K562 (cell line): ENCODE results near the gene NEUROG1. TPM values are rescaled to one million over a fixed set of nuclear protein-coding genes. Genes with fewer than 3 reads are reported as not detected.
A peak's percentile ranks its signal among the peaks of the same experiment; 100 is the strongest.

ENCODE experiments used
- ATAC-seq: fragments of 200-7000 bp; cut with Tn5 transposase; 3 replicates; pipeline ENCODE4 v1.9.1; 2020; ENCODE audit warnings: moderate library complexity
- BruUV-seq: library from RNA; stranded (reverse); fragments of 400-500 nt; replicated peaks from 2 replicates; lab custom pipeline; 2021; lab: Mats Ljungman, UMichigan
- CTCF ChIA-PET: fragments of 300-600 bp; formaldehyde crosslinking; extraction: SDS; loops from one replicate; lab custom pipeline; 2021; ENCODE audit warnings: low intra/inter-chr PET ratio; lab: Yijun Ruan, JAX
- POLR2A ChIA-PET: fragments of 300-600, 350-650 bp; sonication (Branson Sonifier 250); formaldehyde crosslinking; extraction: SDS; loops from one replicate; lab custom pipeline; 2021; ENCODE audit warnings: antibody characterized with exemption, inconsistent platforms; lab: Yijun Ruan, JAX
- DNase-seq, 4 experiments: peaks; one replicate each; pipeline versions ENCODE4 v3.0.0 to v3.0.0-alpha.2; 2011 to 2018; ENCODE audit warnings: low spot score in 3 of 4, mixed read lengths in 3 of 4; ENCODE audit errors: extremely low read depth in 1 of 4
- FAIRE-seq: peaks from 2 replicates; lab custom pipeline; 2011; peaks lifted over from hg19 to GRCh38; lab: Jason Lieb, UNC
- H2AFZ ChIP-seq: 2 replicates; pipeline ENCODE4 v1.6.0; 2011; ENCODE audit warnings: low read depth, low read length, control low read depth, inconsistent platforms
- H3K27ac ChIP-seq: fragments of 200-600 bp; 3 replicates; pipeline ENCODE4 v1.8.0; 2011; ENCODE audit warnings: low read depth, mild to moderate bottlenecking, control low read depth, inconsistent platforms, low read length, moderate library complexity, mixed read lengths; ENCODE audit errors: extremely low read depth
- H3K27me3 ChIP-seq, 2 experiments: fragments of 300-600 bp in 1 of 2; 2 replicates in 1 of 2; 3 replicates in 1 of 2; pipeline versions ENCODE4 v1.6.0 to v1.8.0; 2011; ENCODE audit warnings: inconsistent platforms in 2 of 2, low read length in 2 of 2, mild to moderate bottlenecking in 1 of 2, mixed read lengths in 1 of 2, moderate library complexity in 1 of 2; ENCODE audit not compliant: control insufficient read depth in 2 of 2, insufficient read depth in 2 of 2
- H3K36me3 ChIP-seq: fragments of 300-600 bp; 3 replicates; pipeline ENCODE4 v1.8.0; 2011; ENCODE audit warnings: mild to moderate bottlenecking, low read length, inconsistent platforms; ENCODE audit not compliant: control insufficient read depth, insufficient read depth
- H3K4me1 ChIP-seq, 2 experiments: fragments of 200-600 bp in 1 of 2; replicated peaks in 1 of 2; 2 replicates in 1 of 2; 3 replicates in 1 of 2; pipeline versions ENCODE4 v1.5.1 to v1.8.0; 2011; ENCODE audit warnings: inconsistent platforms in 2 of 2, low read length in 2 of 2, mild to moderate bottlenecking in 1 of 2, mixed read lengths in 1 of 2, moderate library complexity in 1 of 2; ENCODE audit not compliant: control insufficient read depth in 2 of 2, insufficient read depth in 2 of 2
- H3K4me2 ChIP-seq: 2 replicates; pipeline ENCODE4 v1.6.1; 2011; ENCODE audit warnings: low read length, control low read depth, inconsistent platforms, mixed read lengths; ENCODE audit not compliant: insufficient read depth
- H3K4me3 ChIP-seq: fragments of 200-600 bp; sonication (generic), shearing (Covaris generic); 2 replicates; pipeline ENCODE4 v1.5.1; 2016; ENCODE audit warnings: control low read depth, inconsistent platforms
- H3K79me2 ChIP-seq: fragments of 200-600 bp; 3 replicates; pipeline ENCODE4 v1.8.0; 2011; ENCODE audit warnings: low read length, inconsistent platforms; ENCODE audit not compliant: control insufficient read depth, insufficient read depth
- H3K9ac ChIP-seq, 2 experiments: 2 replicates each; pipeline versions ENCODE4 v1.6.0 to v1.6.1; 2011; ENCODE audit warnings: low read depth in 2 of 2, low read length in 2 of 2, control low read depth in 1 of 2, inconsistent platforms in 1 of 2, mild to moderate bottlenecking in 1 of 2, mixed read lengths in 1 of 2; ENCODE audit not compliant: insufficient read depth in 1 of 2
- H3K9me1 ChIP-seq: one replicate; pipeline ENCODE4 v1.6.0; 2011; ENCODE audit warnings: inconsistent platforms, mild to moderate bottlenecking, low read length, moderate library complexity; ENCODE audit not compliant: control insufficient read depth, insufficient read depth
- H3K9me3 ChIP-seq: replicated peaks from 2 replicates; pipeline ENCODE4 v1.5.1; 2011; ENCODE audit warnings: low read depth, low read length, inconsistent platforms; ENCODE audit not compliant: control insufficient read depth, insufficient read depth
- H4K20me1 ChIP-seq: replicated peaks from 2 replicates; pipeline ENCODE4 v1.6.1; 2011; ENCODE audit warnings: low read length, inconsistent platforms, mixed read lengths; ENCODE audit not compliant: control insufficient read depth, insufficient read depth
- HDGF ChIP-seq: fragments of 450-650 bp; IDR thresholded peaks from 2 replicates; pipeline ENCODE4 v1.6.1; 2016
- KDM2B ChIP-seq: fragments of 250-450 bp; sonication (Bioruptor Pico); IDR thresholded peaks from 2 replicates; pipeline ENCODE4 v1.8.0; 2021; ENCODE audit warnings: mild to moderate bottlenecking, moderate library complexity
- PHB2 ChIP-seq: fragments of 450-650 bp; IDR thresholded peaks from 2 replicates; pipeline ENCODE4 v1.6.1; 2017; ENCODE audit warnings: low read depth
- TCF15 ChIP-seq: fragments of 250-450 bp; sonication (Bioruptor Pico); IDR thresholded peaks from 2 replicates; pipeline ENCODE4 v1.8.0; 2022; ENCODE audit warnings: moderate library complexity, mild to moderate bottlenecking, inconsistent platforms
- WGBS: fragments of 100-300 bp; shearing (Covaris generic); methylation state at CpG from one replicate; pipeline ENCODE4 v1.1.6; 2016; ENCODE audit warnings: low coverage, mixed read lengths; ENCODE audit not compliant: insufficient coverage; ENCODE audit errors: missing lambda C conversion rate; 5-methylcytosine and 5-hydroxymethylcytosine counted together
- in situ Hi-C: fragments of 300-500 bp; cut with MboI; formaldehyde crosslinking; loops from 4 replicates; pipeline ENCODE4 v1.15.0; 2018; ENCODE audit warnings: inconsistent platforms, mixed read lengths
- intact Hi-C: fragments of 100-400 bp; cut with micrococcal nuclease; formaldehyde crosslinking; loops from 2 replicates; pipeline ENCODE4 v1.14.2; 2022
- polyA plus RNA-seq, 8 experiments: library from polyadenylated mRNA; depleted of rRNA in 4 of 8; stranded (reverse) in 5 of 8; unstranded in 3 of 8; fragments of >200 nt; fragmentation: Nextera tagmentation in 2 of 8; fragmentation: Illumina TruSeq in 1 of 8; extraction: Ambion mirVana in 2 of 8; extraction: Trizol in 1 of 8; gene quantifications; 2 replicates each; pipeline versions ENCODE4 v1.2.1 to v1.2.3, GENCODE V29; 2011 to 2014; ENCODE audit warnings: inconsistent platforms in 1 of 8, missing spikeins in 1 of 8
- total RNA-seq, 7 experiments: library from RNA; depleted of rRNA in 6 of 7; stranded (reverse); fragments of >200 nt in 6 of 7; fragmentation: Illumina TruSeq in 2 of 7; extraction: Trizol in 2 of 7; gene quantifications; 2 replicates each; pipeline versions ENCODE4 v1.2.1 to v1.2.3, GENCODE V29; 2011 to 2021; ENCODE audit warnings: low replicate concordance in 1 of 7
- TF ChIP-seq, protein P1 (sequence below): sonication (generic); formaldehyde crosslinking; IDR thresholded peaks from 2 replicates; pipeline ENCODE4 v1.8.1; 2023; ENCODE audit warnings: mild to moderate bottlenecking, missing genetic modification reagents

Gene NEUROG1
- total and polyA plus RNA-seq, 9 of the 15 experiments (the other 6 are each of a cell fraction or from before 2014, with no cell fraction given): not detected

DNA sequence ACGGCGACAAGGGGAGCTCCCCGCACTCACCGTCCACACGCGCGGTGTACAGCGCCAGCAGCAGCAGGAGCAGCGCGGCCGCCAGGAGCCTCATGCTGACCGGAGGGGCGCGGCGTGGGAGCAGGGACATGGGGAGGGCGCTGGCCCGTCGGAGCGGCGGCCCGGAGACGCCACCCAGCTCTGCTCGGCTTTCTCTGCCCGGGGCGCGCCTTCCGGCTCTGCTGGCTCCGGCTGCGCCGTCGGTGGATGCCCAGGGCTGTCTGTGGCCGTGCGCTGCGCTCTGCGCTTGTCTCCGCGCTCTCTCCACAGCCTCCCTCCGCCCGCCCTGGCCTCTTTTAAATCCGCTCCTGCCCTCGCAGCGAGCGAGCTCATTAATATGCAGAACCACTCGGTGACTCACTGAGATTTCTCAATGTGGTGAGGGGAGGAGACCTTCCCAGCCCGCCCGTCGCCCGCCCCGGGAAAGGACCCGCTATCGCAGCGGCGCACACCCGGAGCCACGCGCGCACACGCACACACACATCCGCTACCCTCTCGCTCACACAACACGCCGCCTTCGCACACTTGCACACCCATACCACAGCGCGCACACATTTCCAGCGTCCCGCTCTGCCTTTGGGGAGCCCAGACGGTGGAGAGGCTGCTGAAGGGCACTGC lies 43.0 kb upstream of the NEUROG1 start, which contains the start of gene CXCL14:
CXCL14 (minus strand) TSS at position 307 of the 657 bp plus-strand sequence; CDS start at position 94, 213 bp downstream.
- FAIRE-seq (no peak), ATAC-seq (no peak), DNase-seq (no peak)
- no peak within 1 kb of the TSS for H3K4me2 ChIP-seq
- peaks cover 0 to 11% of the 10 kb centered on the region in 2 experiments; a peak in 1 of 5 replicates for H3K4me1 ChIP-seq
- no peak within 1 kb of the TSS for H2AFZ ChIP-seq
- no peak within 1 kb of the TSS for H3K27ac ChIP-seq
- WGBS: 54% methylated on average over 41 of the region's 68 CpGs
- H3K36me3 ChIP-seq: no peaks in the 10 kb centered on the region
- no peaks in the 10 kb centered on the region for H3K9me3 ChIP-seq
- no TSS peak for BruUV-seq
- in situ Hi-C loops: no loop called here
- H3K9ac ChIP-seq: no peak within 1 kb of the TSS
- intact Hi-C loops: no loop called here
- H3K27me3 ChIP-seq: peaks cover 2 to 72% of the 10 kb centered on the region in 2 experiments; a peak in 4 of 5 replicates
- CTCF ChIA-PET: no interaction called here
- H3K9me1 ChIP-seq: no peaks in the 10 kb centered on the region
- no peaks in the 10 kb centered on the region for H4K20me1 ChIP-seq
- no peaks in the 10 kb centered on the region for H3K79me2 ChIP-seq
- no peak within 1 kb of the TSS for H3K4me3 ChIP-seq
- TF ChIP-seq, protein P1, sequence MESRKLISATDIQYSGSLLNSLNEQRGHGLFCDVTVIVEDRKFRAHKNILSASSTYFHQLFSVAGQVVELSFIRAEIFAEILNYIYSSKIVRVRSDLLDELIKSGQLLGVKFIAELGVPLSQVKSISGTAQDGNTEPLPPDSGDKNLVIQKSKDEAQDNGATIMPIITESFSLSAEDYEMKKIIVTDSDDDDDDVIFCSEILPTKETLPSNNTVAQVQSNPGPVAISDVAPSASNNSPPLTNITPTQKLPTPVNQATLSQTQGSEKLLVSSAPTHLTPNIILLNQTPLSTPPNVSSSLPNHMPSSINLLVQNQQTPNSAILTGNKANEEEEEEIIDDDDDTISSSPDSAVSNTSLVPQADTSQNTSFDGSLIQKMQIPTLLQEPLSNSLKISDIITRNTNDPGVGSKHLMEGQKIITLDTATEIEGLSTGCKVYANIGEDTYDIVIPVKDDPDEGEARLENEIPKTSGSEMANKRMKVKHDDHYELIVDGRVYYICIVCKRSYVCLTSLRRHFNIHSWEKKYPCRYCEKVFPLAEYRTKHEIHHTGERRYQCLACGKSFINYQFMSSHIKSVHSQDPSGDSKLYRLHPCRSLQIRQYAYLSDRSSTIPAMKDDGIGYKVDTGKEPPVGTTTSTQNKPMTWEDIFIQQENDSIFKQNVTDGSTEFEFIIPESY: peak; percentile 65; the same call in 1 of the 2 replicates
- TF ChIP-seq HDGF: no peak
- TF ChIP-seq KDM2B (CRISPR knock-in tag): no peak
- TF ChIP-seq PHB2: no peak
- TF ChIP-seq TCF15 (CRISPR knock-in tag): no peak
- POLR2A ChIA-PET: interaction anchor here (0.6 to 2.4 kb wide), 2 partner anchors 12 to 26 kb away, joined by 3 to 10 read pairs; no protein-coding TSS in a partner anchor
